Stimulated activated naive CD8-positive, alpha-beta T cell treated with anti-CD3 and anti-CD28 coated beads, Interleukin-15, Interleukin-2, amounts not matched to agents 100 ng/mL and 50 ng/mL, for 24 hours (primary cell): ENCODE results near the gene EBP.
"Not testable (repeated sequence)": the region's sequence is repeated elsewhere in the genome, so short reads cannot be mapped to it uniquely, and the experiment has no call there.

Source experiments
- H3K27ac Mint-ChIP-seq: one replicate; pipeline ENCODE4 v1.8.0; 2021; ENCODE audit warnings: mild to moderate bottlenecking, mixed read lengths
- H3K27me3 Mint-ChIP-seq: one replicate; pipeline ENCODE4 v1.8.0; 2021; ENCODE audit warnings: mixed read lengths
- H3K36me3 Mint-ChIP-seq: one replicate; pipeline ENCODE4 v1.8.0; 2021; ENCODE audit warnings: low read depth, mixed read lengths
- H3K4me1 Mint-ChIP-seq: one replicate; pipeline ENCODE4 v1.8.0; 2021; ENCODE audit warnings: low read depth, mixed read lengths
- H3K4me3 Mint-ChIP-seq: one replicate; pipeline ENCODE4 v1.8.0; 2021; ENCODE audit warnings: mild to moderate bottlenecking, mixed read lengths
- H3K9me3 Mint-ChIP-seq: one replicate; pipeline ENCODE4 v1.8.0; 2021; ENCODE audit warnings: mixed read lengths

Gene EBP

DNA sequence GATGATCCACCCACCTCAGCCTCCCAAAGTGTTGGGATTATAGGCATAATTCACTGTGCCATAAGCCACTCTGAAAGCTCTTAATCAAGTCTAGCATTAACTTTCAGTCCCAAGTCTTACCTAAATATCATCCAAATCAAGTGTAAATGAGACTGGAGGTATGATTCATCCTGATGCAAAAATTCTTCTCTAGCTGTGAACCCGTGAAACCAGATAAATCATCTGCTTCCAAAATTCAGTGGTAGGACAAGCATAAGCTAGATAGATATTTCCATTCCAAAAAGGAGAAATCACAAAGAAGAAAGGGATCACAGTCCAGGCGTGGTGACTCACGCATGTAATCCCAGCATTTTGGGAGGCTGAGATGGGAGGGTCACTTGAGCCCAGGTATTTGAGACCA is 9.1 kb downstream of the EBP start:
- no peaks in the 10 kb centered on the region for H3K27me3 Mint-ChIP-seq
- peaks cover 18% of the 10 kb centered on the region for H3K4me1 Mint-ChIP-seq
- H3K4me3 Mint-ChIP-seq: no peak overlapping the region
- H3K27ac Mint-ChIP-seq: no peak overlapping the region
- no peaks in the 10 kb centered on the region for H3K9me3 Mint-ChIP-seq
- peaks cover 16% of the 10 kb centered on the region for H3K36me3 Mint-ChIP-seq

DNA sequence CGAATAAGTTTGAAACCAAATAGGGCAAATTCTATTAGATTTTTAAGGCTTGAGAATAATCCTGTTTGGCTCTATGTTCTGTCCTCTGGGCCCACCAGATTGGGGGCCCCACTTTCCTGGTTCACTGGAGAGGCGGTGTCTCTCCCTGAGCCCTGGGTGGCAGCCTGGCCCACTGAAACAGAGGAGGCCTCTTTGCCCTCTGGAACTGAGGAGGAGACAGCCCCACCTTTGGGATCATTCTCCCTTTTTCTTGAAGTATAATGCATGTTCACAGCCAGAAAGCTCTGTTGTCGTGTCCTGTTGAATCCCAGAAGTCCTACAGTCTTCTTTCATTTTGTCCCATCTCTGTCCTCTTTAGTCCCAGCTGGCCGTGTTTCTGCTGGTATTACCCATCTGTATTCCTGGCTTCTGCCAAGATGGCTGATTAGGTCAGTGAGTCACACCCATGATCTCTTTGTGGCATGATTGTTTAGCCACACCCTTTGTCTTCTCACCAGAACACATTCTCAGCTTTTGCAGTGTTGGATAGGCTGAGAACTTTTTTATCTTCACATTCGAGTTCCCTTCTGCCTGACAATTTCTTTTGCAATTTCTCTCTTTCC is 9.9 kb downstream of the EBP start:
- H3K36me3 Mint-ChIP-seq: peaks cover 11% of the 10 kb centered on the region
- H3K4me3 Mint-ChIP-seq: no peak overlapping the region
- H3K27me3 Mint-ChIP-seq: no peaks in the 10 kb centered on the region
- H3K9me3 Mint-ChIP-seq: no peaks in the 10 kb centered on the region
- H3K27ac Mint-ChIP-seq: peak overlapping the region; percentile 36
- H3K4me1 Mint-ChIP-seq: peaks cover 13% of the 10 kb centered on the region

DNA sequence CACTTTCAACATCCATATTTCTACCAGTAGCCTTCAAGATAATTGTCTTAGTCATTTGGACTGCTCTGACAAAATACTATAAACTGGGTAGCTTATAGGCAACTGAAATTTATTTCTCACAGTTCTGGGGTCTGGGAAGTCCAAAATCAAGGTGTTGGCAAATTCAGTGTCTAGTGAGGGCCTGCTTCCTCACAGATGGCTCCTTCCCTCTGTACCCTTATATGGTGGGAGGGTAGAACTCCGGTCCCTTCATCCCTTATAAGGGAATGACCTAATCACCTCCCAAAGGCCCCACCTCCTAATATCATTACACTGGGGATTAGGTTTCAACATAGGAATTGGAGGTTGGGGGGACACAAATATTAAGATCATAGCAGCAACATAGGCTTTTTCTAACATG is 10.6 kb downstream of the EBP start:
- H3K9me3 Mint-ChIP-seq: no peaks in the 10 kb centered on the region
- peaks cover 8% of the 10 kb centered on the region for H3K36me3 Mint-ChIP-seq
- no peaks in the 10 kb centered on the region for H3K27me3 Mint-ChIP-seq
- H3K4me3 Mint-ChIP-seq: no peak overlapping the region
- H3K27ac Mint-ChIP-seq: peak overlapping the region; percentile 36
- H3K4me1 Mint-ChIP-seq: peaks cover 9% of the 10 kb centered on the region

DNA sequence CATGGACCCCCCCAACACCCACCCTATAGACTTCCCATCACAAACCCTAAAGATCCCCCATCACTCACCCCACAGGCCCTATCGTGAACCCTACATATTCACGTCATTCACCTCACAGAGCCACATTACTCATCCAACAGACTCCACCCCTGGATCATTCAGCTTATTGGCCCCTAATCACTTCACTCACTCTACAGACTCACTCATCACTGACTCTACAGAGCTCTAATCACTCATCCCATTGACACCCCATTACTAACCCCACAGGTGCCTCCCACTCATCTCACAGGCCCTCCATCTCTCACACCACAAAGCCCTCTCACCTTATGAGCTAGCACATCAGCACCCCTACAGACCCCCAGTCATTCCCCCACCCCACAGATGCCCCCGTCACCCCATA is 11.6 kb downstream of the EBP start:
- Mint-ChIP-seq H3K27ac (no peak overlapping the region), H3K4me1 (peaks cover 10% of the 10 kb centered on the region), H3K36me3 (peaks cover 6% of the 10 kb centered on the region), H3K4me3 (no peak overlapping the region), H3K27me3 (no peaks in the 10 kb centered on the region), H3K9me3 (no peaks in the 10 kb centered on the region)

DNA sequence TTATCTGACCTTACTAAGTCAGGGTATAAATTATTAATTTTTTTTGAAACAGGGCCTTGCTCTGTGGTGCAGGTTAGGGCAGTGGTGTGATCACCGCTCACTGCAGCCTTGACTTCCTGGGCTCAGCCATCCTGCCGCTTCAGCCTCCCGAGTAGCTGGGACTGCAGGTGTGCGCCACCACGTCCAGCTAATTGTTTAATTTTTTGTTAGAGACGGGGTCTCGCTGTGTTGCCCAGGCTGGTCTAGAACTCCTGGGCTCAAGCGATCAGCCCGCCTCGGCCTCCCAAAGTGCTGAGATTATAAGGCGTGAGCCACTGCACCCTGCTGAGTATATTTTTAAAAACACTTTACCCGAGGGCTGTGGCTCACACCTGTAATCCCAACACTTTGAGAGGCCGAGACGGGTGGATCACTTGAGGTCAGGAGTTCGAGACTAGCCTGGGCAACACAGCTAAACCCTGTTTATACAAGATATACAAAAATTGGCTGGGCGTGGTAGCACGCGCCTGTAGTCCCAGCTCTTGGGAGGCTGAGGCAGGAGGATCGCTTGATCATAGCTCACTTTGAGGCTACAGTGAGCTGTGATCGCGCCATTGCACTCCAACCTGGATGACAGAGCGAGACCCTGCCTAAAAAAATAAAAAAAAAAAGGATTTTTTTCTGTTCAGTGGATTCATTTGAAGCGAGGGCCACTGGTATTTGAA is 17.2 kb downstream of the EBP start:
- Mint-ChIP-seq H3K4me1 (peaks cover 21% of the 10 kb centered on the region), H3K27ac (peak overlapping the region; percentile 78), H3K4me3 (peak overlapping the region; percentile 95), H3K36me3 (peaks cover 7% of the 10 kb centered on the region), H3K27me3 (no peaks in the 10 kb centered on the region), H3K9me3 (no peaks in the 10 kb centered on the region)

DNA sequence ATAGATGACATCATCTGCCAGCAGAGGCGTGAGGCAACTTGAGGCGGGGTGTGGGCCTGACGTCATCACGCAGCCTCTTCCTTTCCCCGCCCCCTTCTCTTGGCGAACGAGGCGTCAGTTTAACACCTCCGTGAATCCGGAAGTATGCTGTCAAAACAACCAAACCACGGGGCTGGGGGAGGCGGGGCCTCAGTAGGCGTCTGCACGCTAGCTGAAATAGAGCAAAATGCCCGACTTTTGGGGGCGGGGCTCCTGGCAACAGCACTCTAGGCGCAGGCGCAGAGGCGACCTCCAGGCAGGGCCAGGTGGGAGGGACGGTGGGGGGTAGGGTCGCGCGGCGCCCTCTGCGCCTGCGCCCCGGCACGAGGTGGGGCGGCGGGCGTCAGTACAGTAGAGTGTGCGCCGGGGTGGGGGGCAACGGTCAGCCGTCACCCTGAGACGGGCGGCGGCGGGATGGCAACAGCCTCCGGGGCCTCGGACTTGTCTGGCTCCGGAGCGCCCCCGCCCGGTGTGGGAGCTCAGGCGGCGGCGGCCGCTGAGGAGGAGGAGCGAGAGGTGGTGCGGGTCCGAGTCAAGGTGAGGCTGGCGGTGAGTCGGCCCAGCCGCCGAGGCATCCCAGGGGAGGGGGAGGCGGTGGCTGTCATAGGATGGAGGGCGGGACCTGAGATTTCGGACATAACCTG is 17.9 kb downstream of the EBP start, which contains the start of gene TBC1D25:
Gene TBC1D25, plus strand, starts transcription at position 370 of the 683 bp plus-strand sequence. Its CDS starts 84 bp downstream, at position 454.
- Mint-ChIP-seq H3K9me3 (no peaks in the 10 kb centered on the region), H3K36me3 (peaks cover 8% of the 10 kb centered on the region), H3K27ac (peak within 1 kb of the TSS; percentile 92), H3K27me3 (no peaks in the 10 kb centered on the region), H3K4me3 (peak within 1 kb of the TSS; percentile 95), H3K4me1 (peaks cover 21% of the 10 kb centered on the region)

DNA sequence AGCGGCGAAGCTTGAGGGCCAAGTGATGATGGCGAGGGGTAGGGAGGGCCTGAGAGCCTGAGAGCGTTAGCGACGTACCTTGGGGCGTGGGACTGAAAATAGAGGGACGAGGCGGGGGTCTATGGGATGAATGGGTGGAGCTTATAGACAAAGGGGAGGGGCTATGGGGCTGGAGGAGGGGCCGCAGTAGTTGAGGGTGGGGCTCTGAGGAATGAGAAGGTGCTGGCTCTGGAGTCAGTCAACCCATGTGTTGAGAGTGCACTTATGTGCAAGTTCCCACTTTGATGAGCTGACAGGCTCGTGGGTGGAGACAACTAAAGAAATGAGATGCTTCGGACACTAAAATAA is 18.4 kb downstream of the EBP start:
- H3K4me1 Mint-ChIP-seq: peaks cover 21% of the 10 kb centered on the region

DNA sequence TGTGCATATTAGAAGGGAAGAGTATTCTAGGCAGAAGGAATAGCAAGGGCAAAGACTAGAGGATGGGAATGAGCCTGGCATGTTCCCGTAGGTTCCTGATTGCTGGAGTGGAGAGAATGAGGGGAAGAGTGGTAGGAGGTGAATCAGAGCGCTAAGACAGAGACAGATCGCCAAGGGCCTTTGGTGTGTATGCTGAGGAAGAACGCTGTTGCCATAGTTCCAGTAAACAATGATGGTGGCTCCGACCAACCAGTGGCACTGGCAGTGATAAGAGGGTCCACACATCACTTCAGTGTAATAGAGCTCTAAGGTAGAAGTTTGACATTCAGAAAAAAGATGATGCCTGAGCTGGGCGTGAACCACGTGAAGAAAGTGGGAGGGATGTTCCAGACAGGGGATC is 18.9 kb downstream of the EBP start:
- Mint-ChIP-seq H3K36me3 (peaks cover 11% of the 10 kb centered on the region), H3K27ac (peak overlapping the region; percentile 92)

More for the DNA sequence above, 18.4 kb downstream of the EBP start:
- Mint-ChIP-seq H3K4me3 (peak overlapping the region; percentile 95), H3K27ac (peak overlapping the region; percentile 92), H3K36me3 (peaks cover 8% of the 10 kb centered on the region), H3K9me3 (no peaks in the 10 kb centered on the region), H3K27me3 (no peaks in the 10 kb centered on the region)

DNA sequence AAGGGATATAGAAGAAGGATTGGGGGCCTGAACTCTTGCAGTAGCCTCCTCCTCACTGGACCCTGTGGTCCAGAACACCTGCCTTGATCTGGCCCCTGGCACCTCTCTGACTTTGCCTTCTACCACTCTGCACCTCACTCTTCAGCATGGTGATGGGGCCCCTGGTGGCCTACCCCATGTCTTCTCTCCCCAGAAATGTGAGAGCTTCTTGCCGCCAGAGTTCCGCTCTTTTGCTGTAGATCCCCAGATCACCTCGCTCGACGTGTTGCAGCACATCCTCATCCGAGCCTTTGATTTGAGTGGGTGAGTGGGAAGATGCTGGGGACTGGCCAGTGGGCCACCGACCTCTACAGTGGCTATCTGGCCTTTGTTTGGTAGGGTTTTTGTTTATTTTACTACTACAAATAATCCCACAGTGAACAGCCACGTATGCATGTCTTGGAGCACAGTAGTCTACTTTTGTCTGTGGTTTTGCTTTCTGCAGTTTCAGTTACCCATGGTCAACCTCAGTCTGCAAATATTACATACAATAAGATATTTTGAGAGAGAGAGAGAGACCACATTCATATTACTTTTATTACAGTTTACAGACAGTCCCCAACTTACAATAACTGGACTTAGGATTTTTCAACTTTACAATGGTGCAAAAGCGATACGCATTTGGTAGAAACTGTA is 19.7 kb downstream of the EBP start:
- no peaks in the 10 kb centered on the region for H3K27me3 Mint-ChIP-seq
- peaks cover 21% of the 10 kb centered on the region for H3K4me1 Mint-ChIP-seq
- H3K27ac Mint-ChIP-seq: no peak overlapping the region
- H3K9me3 Mint-ChIP-seq: no peaks in the 10 kb centered on the region
- H3K36me3 Mint-ChIP-seq: peaks cover 13% of the 10 kb centered on the region
- peak overlapping the region; percentile 55 for H3K4me3 Mint-ChIP-seq

More for the DNA sequence above, 18.9 kb downstream of the EBP start:
- H3K27me3 Mint-ChIP-seq: no peaks in the 10 kb centered on the region
- peaks cover 21% of the 10 kb centered on the region for H3K4me1 Mint-ChIP-seq
- no peaks in the 10 kb centered on the region for H3K9me3 Mint-ChIP-seq
- peak overlapping the region; percentile 95 for H3K4me3 Mint-ChIP-seq

DNA sequence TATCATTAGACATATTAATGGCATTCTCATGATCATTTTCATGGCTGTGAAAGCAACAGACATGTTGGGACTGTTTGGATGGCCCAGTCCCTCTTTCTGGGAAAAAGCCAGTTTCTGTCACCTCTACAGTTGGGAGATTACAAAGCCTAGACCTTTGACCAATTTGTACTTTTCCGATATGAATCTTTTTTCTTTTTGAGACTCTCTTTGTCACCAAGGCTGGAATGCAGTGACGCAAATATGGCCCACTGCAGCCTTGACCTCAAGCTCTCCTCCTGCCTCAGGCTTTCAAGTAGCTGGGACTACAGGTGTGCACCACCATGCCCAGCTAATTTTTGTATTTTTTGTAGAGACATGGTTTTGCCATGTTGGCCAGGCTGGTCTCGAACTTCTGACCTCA is 27.3 kb downstream of the EBP start:
- H3K4me1 Mint-ChIP-seq: no peaks in the 10 kb centered on the region
- no peak overlapping the region for H3K27ac Mint-ChIP-seq
- peaks cover 9% of the 10 kb centered on the region for H3K36me3 Mint-ChIP-seq
- no peak overlapping the region for H3K4me3 Mint-ChIP-seq
- no peaks in the 10 kb centered on the region for H3K27me3 Mint-ChIP-seq
- no peaks in the 10 kb centered on the region for H3K9me3 Mint-ChIP-seq

DNA sequence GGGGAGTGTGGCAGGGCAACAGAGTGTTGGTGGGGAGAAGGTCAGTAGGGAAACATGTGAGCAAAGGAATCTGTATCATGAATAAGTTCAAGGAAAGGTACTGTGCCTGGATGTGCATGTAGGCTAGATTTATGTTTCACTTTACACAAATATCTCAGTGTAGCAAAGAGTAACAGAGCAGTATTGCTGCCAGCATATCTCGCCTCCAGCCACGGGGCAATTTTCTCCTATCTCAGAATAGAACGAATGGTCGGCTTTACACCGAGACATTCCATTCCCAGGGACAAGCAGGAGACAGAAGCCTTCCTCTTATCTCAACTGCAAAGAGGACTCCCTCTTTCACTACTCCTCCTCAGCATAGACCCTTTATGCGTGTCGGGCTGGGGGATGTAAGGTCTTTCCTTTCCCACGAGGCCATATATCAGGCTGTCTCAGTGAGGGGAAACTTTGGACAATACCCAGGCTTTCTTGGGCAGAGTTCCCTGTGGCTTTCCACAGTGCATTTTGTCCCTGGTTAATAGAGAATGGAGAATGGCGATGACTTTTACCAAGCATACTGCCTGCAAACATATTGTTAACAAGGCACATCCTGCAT is 34.2 kb downstream of the EBP start:
- H3K4me1 Mint-ChIP-seq, H3K9me3 Mint-ChIP-seq, H3K27ac Mint-ChIP-seq, H3K27me3 Mint-ChIP-seq, H3K4me3 Mint-ChIP-seq: not testable (repeated sequence)
- peaks cover 23% of the 10 kb centered on the region for H3K36me3 Mint-ChIP-seq

DNA sequence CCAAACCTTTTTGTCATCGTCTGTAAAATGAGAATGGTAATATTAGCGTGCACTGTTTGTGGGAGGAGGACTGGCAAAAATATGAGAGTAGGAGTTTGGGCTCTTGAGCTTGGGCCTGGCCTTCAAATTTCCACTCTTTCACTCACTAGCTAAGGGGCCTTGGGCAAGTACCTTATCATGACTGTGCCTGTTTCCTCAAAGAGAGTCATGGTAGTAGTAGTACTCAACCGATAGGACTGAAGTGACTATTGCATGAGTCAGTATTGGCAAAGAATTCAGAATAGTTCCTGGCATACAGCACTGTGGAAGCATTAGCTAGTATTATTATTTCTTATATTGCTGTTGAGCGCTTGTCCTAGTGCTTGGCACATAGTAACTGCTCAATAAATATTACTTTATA is 36.7 kb downstream of the EBP start:
- no peaks in the 10 kb centered on the region for H3K9me3 Mint-ChIP-seq
- H3K27ac Mint-ChIP-seq: no peak overlapping the region
- H3K4me3 Mint-ChIP-seq: no peak overlapping the region
- peaks cover 32% of the 10 kb centered on the region for H3K36me3 Mint-ChIP-seq
- no peaks in the 10 kb centered on the region for H3K27me3 Mint-ChIP-seq
- peaks cover 4% of the 10 kb centered on the region for H3K4me1 Mint-ChIP-seq

DNA sequence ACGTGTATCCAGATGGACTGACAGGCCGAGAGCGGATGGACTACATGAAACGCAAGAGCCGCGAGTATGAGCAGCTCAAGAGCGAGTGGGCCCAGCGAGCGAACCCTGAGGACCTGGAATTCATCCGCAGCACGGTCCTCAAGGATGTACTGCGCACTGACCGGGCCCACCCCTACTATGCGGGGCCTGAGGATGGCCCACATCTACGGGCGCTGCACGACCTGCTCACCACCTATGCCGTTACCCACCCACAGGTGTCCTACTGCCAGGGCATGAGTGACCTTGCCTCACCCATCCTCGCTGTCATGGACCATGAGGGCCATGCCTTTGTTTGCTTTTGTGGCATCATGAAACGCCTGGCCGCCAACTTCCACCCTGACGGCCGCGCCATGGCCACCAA is 38.0 kb downstream of the EBP start:
- peaks cover 29% of the 10 kb centered on the region for H3K36me3 Mint-ChIP-seq
- H3K27ac Mint-ChIP-seq: no peak overlapping the region
- no peaks in the 10 kb centered on the region for H3K27me3 Mint-ChIP-seq
- no peaks in the 10 kb centered on the region for H3K9me3 Mint-ChIP-seq
- no peak overlapping the region for H3K4me3 Mint-ChIP-seq
- H3K4me1 Mint-ChIP-seq: peaks cover 4% of the 10 kb centered on the region

DNA sequence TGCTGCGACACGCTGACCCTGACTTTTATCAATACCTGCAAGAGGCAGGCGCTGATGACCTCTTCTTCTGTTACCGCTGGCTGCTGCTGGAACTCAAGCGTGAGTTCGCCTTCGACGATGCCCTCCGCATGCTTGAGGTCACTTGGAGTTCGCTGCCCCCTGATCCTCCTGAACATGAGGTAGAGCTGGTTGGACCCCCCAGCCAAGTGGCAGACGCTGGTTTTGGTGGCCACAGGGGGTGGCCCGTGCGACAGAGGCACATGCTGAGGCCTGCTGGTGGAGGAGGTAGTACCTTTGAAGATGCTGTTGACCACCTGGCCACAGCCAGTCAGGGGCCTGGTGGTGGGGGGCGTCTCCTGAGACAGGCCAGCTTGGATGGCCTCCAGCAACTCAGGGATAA is 38.4 kb downstream of the EBP start:
- peaks cover 4% of the 10 kb centered on the region for H3K4me1 Mint-ChIP-seq
- no peaks in the 10 kb centered on the region for H3K9me3 Mint-ChIP-seq
- no peaks in the 10 kb centered on the region for H3K27me3 Mint-ChIP-seq
- H3K27ac Mint-ChIP-seq: no peak overlapping the region
- peaks cover 25% of the 10 kb centered on the region for H3K36me3 Mint-ChIP-seq
- H3K4me3 Mint-ChIP-seq: no peak overlapping the region

DNA sequence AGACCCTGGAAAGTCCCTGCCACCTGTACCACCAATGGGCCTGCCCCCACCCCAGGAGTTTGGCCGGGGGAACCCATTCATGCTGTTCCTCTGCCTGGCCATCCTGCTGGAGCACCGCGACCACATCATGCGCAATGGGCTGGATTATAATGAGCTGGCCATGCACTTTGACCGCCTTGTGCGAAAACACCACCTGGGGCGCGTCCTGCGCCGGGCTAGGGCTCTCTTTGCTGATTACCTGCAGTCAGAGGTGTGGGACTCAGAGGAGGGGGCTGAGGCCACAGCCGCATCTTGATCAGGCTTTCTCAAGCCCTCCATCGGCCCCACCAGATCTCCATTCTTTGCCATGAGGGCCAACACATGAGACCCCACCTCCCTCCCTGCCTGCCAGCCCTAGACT is 39.1 kb downstream of the EBP start:
- H3K9me3 Mint-ChIP-seq: no peaks in the 10 kb centered on the region
- H3K27me3 Mint-ChIP-seq: no peaks in the 10 kb centered on the region
- H3K4me3 Mint-ChIP-seq: no peak overlapping the region
- peaks cover 4% of the 10 kb centered on the region for H3K4me1 Mint-ChIP-seq
- H3K36me3 Mint-ChIP-seq: peaks cover 20% of the 10 kb centered on the region
- no peak overlapping the region for H3K27ac Mint-ChIP-seq
